GM19468 (cell line): ENCODE measurements around the gene MAT2B.

Experiments used
- ATAC-seq: cut with Tn5 transposase; IDR thresholded peaks from one replicate; pipeline ENCODE4 v1.9.1; 2021; ENCODE audit warnings: mild to moderate bottlenecking, moderate library complexity, moderate number of reproducible peaks; ENCODE audit not compliant: unreplicated experiment; ENCODE audit errors: extremely low read depth

Gene MAT2B

GRCh38 chr5:163548649-163549048, 43.2 kb downstream of the MAT2B start:
- no peak for ATAC-seq

GRCh38 chr5:163551156-163551555, 45.7 kb downstream of the MAT2B start:
- no peak for ATAC-seq

- ATAC-seq, result no peak
Observed at GRCh38 chr5:163552536-163552935, 47.1 kb downstream of the MAT2B start.

GRCh38 chr5:163561339-163561738, 55.9 kb downstream of the MAT2B start:
- no peak for ATAC-seq

GRCh38 chr5:163562071-163562470, 56.7 kb downstream of the MAT2B start:
- no peak for ATAC-seq

- ATAC-seq, result no peak
Observed at GRCh38 chr5:163563112-163563511, 57.7 kb downstream of the MAT2B start.

GRCh38 chr5:163563880-163564279, 58.5 kb downstream of the MAT2B start:
- ATAC-seq, result no peak

GRCh38 chr5:163564321-163564938, 59.0 kb downstream of the MAT2B start:
- ATAC-seq, result no peak

GRCh38 chr5:163565492-163565891, 60.1 kb downstream of the MAT2B start:
- ATAC-seq, result no peak

- no peak for ATAC-seq
Observed at GRCh38 chr5:163565931-163566608, 60.7 kb downstream of the MAT2B start.

- ATAC-seq, result no peak
Observed at GRCh38 chr5:163566678-163567077, 61.3 kb downstream of the MAT2B start.

- ATAC-seq, result no peak
Observed at GRCh38 chr5:163567811-163568210, 62.4 kb downstream of the MAT2B start.
